Measurements from ENCODE around the gene AUH. TPM values are rescaled to one million over a fixed set of nuclear protein-coding genes. Genes with fewer than 3 reads are reported as not detected.

Gene AUH
- total RNA-seq, 1 experiment from 2014 or later = 29.0 TPM

DNA sequence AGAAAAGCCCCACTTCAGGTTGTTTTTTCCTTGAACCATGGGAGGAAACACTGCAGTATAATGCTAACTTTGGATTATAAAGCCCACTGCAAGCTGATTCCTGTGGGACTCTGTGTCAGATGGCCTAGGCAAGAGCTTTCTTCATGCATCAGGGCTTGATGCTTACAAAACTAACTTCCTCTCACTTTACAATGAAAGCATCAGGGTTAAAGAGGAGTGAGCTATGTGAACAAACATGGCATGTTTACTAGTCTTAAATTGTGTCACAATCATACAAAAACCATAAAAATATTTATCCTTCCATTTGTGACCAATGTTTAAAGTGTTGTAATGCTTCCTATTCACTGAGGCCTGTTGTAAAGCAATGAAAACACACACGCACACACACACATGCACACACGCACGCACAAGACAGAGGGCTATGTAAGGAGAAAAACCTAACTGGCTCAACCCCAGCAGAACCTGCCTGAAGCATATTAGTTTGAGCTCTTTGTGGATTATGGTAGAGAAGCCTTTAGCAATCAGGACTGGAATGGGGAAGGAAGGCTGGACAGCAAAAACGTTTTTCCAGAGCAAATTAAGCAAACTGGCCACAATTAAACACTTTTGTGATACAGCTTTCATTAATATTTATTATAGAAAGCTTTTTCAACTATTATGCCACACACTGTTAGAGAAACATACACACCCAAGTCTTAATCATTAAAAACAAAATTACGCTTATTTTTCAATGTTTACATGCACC is 122.2 kb downstream of the AUH start:
- Histone ChIP-seq H3K27me3 (ENCODE audit: insufficient read depth, low read length) (no peaks in the 10 kb centered on the region), H3K4me1 (ENCODE audit: control insufficient read depth in 1 of 2, insufficient read depth in 2 of 2, low read length in 2 of 2) (no peaks in the 10 kb centered on the region), H3K9ac (ENCODE audit: low read length) (no peak overlapping the region), H4K20me1 (ENCODE audit: insufficient read depth) (no peaks in the 10 kb centered on the region), H3K4me3 (replicated peaks in 1 of 2; ENCODE audit: low read depth in 1 of 2, low read length in 2 of 2) (no peak overlapping the region), H3K9me2 (ENCODE audit: insufficient read depth) (no peaks in the 10 kb centered on the region), H2AFZ (ENCODE audit: low read depth, low read length, poor library complexity, severe bottlenecking) (no peak overlapping the region), H3K9me3 (ENCODE audit: control insufficient read depth in 1 of 2, insufficient read depth in 1 of 2, low read depth in 1 of 2, low read length in 2 of 2) (no peaks in the 10 kb centered on the region), H3K36me3 (ENCODE audit: control insufficient read depth in 1 of 2, insufficient read depth in 2 of 2, low read length in 2 of 2) (no peaks in the 10 kb centered on the region), H3K79me2 (ENCODE audit: insufficient read depth, low read length) (no peaks in the 10 kb centered on the region), H3K27ac (ENCODE audit: low read depth, low read length) (no peak overlapping the region), H3K4me2 (ENCODE audit: low read length) (no peak overlapping the region)
- POLR2A ChIA-PET = no interaction called here
- intact Hi-C loops (cut with micrococcal nuclease) = no loop called here
- BruUV-seq (replicated peaks) = no TSS peak
- RAD21 ChIA-PET (ENCODE audit: low non-redundant PET in 1 of 2, low total read pairs in 2 of 2, uncharacterized antibody in 2 of 2, unreplicated experiment in 2 of 2) = no interaction called here
- no peak for TF ChIP-seq ZNF274 (IDR thresholded peaks at IDR 0.05; ENCODE audit: low read depth, low read length)
- no peak for TF ChIP-seq ELF1 (IDR thresholded peaks at IDR 0.05; ENCODE audit: borderline replicate concordance, low read depth)
- TF ChIP-seq, protein P1, sequence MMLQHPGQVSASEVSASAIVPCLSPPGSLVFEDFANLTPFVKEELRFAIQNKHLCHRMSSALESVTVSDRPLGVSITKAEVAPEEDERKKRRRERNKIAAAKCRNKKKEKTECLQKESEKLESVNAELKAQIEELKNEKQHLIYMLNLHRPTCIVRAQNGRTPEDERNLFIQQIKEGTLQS (IDR thresholded peaks at IDR 0.05) = no peak
- TF ChIP-seq, protein P2, sequence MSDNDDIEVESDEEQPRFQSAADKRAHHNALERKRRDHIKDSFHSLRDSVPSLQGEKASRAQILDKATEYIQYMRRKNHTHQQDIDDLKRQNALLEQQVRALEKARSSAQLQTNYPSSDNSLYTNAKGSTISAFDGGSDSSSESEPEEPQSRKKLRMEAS (IDR thresholded peaks at IDR 0.05) = no peak
- TF ChIP-seq FOSL1 (IDR thresholded peaks at IDR 0.05; ENCODE audit: low read depth) = no peak
- no peak for TF ChIP-seq CEBPB (IDR thresholded peaks at IDR 0.05; ENCODE audit: low read depth)
- TF ChIP-seq EZH2phosphoT487 (IDR thresholded peaks at IDR 0.05; ENCODE audit: borderline replicate concordance) = no peak
- CTCF ChIA-PET = no interaction called here
- ATAC-seq (no peak), DNase-seq (ENCODE audit: low read depth, low spot score) (no peak)

DNA sequence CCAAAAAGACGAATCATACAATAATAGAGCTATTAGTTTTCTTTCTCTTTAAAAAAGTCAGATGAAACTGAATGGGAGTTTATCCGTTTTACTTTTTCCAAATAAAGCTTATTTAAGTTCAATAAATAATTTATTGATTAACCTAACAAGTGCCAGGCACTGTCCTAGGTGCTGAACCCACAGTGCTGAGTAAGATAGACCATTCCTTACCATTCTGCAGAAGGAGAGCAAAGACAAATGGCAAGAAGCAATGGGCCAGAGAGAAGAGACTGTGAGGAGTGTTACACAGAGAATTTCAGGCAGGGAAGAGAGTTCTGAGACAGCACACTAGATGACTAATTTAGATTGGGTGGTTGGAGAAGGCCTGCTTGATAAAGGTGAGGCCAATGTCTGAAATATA is 127.2 kb downstream of the AUH start:
- Histone ChIP-seq H3K27me3 (ENCODE audit: insufficient read depth, low read length) (no peaks in the 10 kb centered on the region), H3K9me3 (ENCODE audit: control insufficient read depth in 1 of 2, insufficient read depth in 1 of 2, low read depth in 1 of 2, low read length in 2 of 2) (no peaks in the 10 kb centered on the region), H3K4me2 (ENCODE audit: low read length) (no peak overlapping the region), H4K20me1 (ENCODE audit: insufficient read depth) (no peaks in the 10 kb centered on the region), H2AFZ (ENCODE audit: low read depth, low read length, poor library complexity, severe bottlenecking) (no peak overlapping the region), H3K36me3 (ENCODE audit: control insufficient read depth in 1 of 2, insufficient read depth in 2 of 2, low read length in 2 of 2) (no peaks in the 10 kb centered on the region), H3K27ac (ENCODE audit: low read depth, low read length) (no peak overlapping the region), H3K4me1 (ENCODE audit: control insufficient read depth in 1 of 2, insufficient read depth in 2 of 2, low read length in 2 of 2) (no peaks in the 10 kb centered on the region), H3K79me2 (ENCODE audit: insufficient read depth, low read length) (no peaks in the 10 kb centered on the region), H3K9me2 (ENCODE audit: insufficient read depth) (no peaks in the 10 kb centered on the region), H3K4me3 (replicated peaks in 1 of 2; ENCODE audit: low read depth in 1 of 2, low read length in 2 of 2) (no peak overlapping the region), H3K9ac (ENCODE audit: low read length) (no peak overlapping the region)
- RAD21 ChIA-PET (ENCODE audit: low non-redundant PET in 1 of 2, low total read pairs in 2 of 2, uncharacterized antibody in 2 of 2, unreplicated experiment in 2 of 2) = no interaction called here
- CTCF ChIA-PET = no interaction called here
- intact Hi-C loops (cut with micrococcal nuclease) = no loop called here
- POLR2A ChIA-PET = no interaction called here
- TF ChIP-seq SIN3A (IDR thresholded peaks at IDR 0.05; ENCODE audit: low read depth) = no peak
- no peak for TF ChIP-seq ELF1 (IDR thresholded peaks at IDR 0.05; ENCODE audit: borderline replicate concordance, low read depth)
- TF ChIP-seq SP1 (IDR thresholded peaks at IDR 0.05; ENCODE audit: low read depth) = no peak
- no peak for TF ChIP-seq YY1 (IDR thresholded peaks at IDR 0.05; ENCODE audit: extremely low read depth, insufficient replicate concordance, low read depth, low read length)
- TF ChIP-seq, protein P3, sequence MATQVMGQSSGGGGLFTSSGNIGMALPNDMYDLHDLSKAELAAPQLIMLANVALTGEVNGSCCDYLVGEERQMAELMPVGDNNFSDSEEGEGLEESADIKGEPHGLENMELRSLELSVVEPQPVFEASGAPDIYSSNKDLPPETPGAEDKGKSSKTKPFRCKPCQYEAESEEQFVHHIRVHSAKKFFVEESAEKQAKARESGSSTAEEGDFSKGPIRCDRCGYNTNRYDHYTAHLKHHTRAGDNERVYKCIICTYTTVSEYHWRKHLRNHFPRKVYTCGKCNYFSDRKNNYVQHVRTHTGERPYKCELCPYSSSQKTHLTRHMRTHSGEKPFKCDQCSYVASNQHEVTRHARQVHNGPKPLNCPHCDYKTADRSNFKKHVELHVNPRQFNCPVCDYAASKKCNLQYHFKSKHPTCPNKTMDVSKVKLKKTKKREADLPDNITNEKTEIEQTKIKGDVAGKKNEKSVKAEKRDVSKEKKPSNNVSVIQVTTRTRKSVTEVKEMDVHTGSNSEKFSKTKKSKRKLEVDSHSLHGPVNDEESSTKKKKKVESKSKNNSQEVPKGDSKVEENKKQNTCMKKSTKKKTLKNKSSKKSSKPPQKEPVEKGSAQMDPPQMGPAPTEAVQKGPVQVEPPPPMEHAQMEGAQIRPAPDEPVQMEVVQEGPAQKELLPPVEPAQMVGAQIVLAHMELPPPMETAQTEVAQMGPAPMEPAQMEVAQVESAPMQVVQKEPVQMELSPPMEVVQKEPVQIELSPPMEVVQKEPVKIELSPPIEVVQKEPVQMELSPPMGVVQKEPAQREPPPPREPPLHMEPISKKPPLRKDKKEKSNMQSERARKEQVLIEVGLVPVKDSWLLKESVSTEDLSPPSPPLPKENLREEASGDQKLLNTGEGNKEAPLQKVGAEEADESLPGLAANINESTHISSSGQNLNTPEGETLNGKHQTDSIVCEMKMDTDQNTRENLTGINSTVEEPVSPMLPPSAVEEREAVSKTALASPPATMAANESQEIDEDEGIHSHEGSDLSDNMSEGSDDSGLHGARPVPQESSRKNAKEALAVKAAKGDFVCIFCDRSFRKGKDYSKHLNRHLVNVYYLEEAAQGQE (IDR thresholded peaks at IDR 0.05; ENCODE audit: low read depth) = peak; percentile 69
- TF ChIP-seq ZNF274 (IDR thresholded peaks at IDR 0.05; ENCODE audit: low read depth, low read length) = no peak
- no peak for DNase-seq (ENCODE audit: low read depth, low spot score)
- no peak for ATAC-seq
- BruUV-seq (replicated peaks) = no TSS peak

All from HCT116 (cell line).